ENCODE measurements around the gene PPP1R18. TPM values are rescaled to one million over a fixed set of nuclear protein-coding genes. Genes with fewer than 3 reads are reported as not detected.
A peak's percentile ranks its signal among the peaks of the same experiment; 100 is the strongest.

The PPP1R18 gene
- total and polyA plus RNA-seq, 9 of the 15 experiments (the other 6 are each of a cell fraction or from before 2014, with no cell fraction given): 12.0 to 99.2 (median 42.6) TPM

- ATAC-seq (no peak), DNase-seq (ENCODE audit: extremely low read depth in 1 of 4, low spot score in 3 of 4) (no peak), FAIRE-seq (no peak)
- Histone ChIP-seq H3K4me1 (replicated peaks in 1 of 2; ENCODE audit: control insufficient read depth in 2 of 2, insufficient read depth in 2 of 2, low read length in 2 of 2) (peaks cover 40 to 61% of the 10 kb centered on the region in 2 experiments), H3K9me1 (ENCODE audit: control insufficient read depth, insufficient read depth, low read length) (no peaks in the 10 kb centered on the region), H3K27me3 (ENCODE audit: control insufficient read depth in 2 of 2, insufficient read depth in 2 of 2, low read length in 2 of 2) (no peaks in the 10 kb centered on the region), H4K20me1 (replicated peaks; ENCODE audit: control insufficient read depth, insufficient read depth, low read length) (no peaks in the 10 kb centered on the region), H3K79me2 (ENCODE audit: control insufficient read depth, insufficient read depth, low read length) (peaks cover 51% of the 10 kb centered on the region), H3K4me3 (peak overlapping the region; percentile 71), H2AFZ (ENCODE audit: low read depth, low read length) (peak overlapping the region; percentile 99), H3K9ac (ENCODE audit: insufficient read depth in 1 of 2, low read depth in 2 of 2, low read length in 2 of 2) (peak overlapping the region; percentile 74 to 92), H3K4me2 (ENCODE audit: insufficient read depth, low read length) (peak overlapping the region; percentile 95), H3K9me3 (replicated peaks; ENCODE audit: control insufficient read depth, insufficient read depth, low read depth, low read length) (no peaks in the 10 kb centered on the region), H3K36me3 (ENCODE audit: control insufficient read depth, insufficient read depth, low read length) (peaks cover 8% of the 10 kb centered on the region; the same call in 2 of the 3 replicates), H3K27ac (ENCODE audit: extremely low read depth, low read depth, low read length) (peak overlapping the region; percentile 66)
- ChIA-PET CTCF (ENCODE audit: low intra/inter-chr PET ratio) (no interaction called here), POLR2A (interaction anchor here (0.7 to 23.5 kb wide), 8 partner anchors 8 to 75 kb away, joined by 3 to 524 read pairs (median 4); partner anchors contain the start of genes MDC1 and TUBB)
- 9% methylated on average over 4 of the region's 4 CpGs for whole genome bisulfite sequencing (ENCODE audit: insufficient coverage, low coverage, missing lambda C conversion rate)
- BruUV-seq (replicated peaks): no TSS peak
- in situ Hi-C loops (cut with MboI) (no loop called here), intact Hi-C loops (cut with micrococcal nuclease) (loop anchor here (10.0 kb wide), 1 partner anchor 125 kb away; no protein-coding TSS in a partner anchor)
- no peak for TF ChIP-seq POU5F1 (IDR thresholded peaks at IDR 0.05; ENCODE audit: borderline replicate concordance, low read depth, low read length, partially characterized antibody)
- TF ChIP-seq RAD51 (IDR thresholded peaks at IDR 0.05; ENCODE audit: borderline replicate concordance, low read depth): no peak
- no peak for TF ChIP-seq HMBOX1 (IDR thresholded peaks at IDR 0.05)
- no peak for TF ChIP-seq RBM39 (optimal IDR thresholded peaks at IDR 0.05; ENCODE audit: low read depth, low read length)
- no peak for TF ChIP-seq JUNB (CRISPR knock-in tag; conservative IDR thresholded peaks at IDR 0.05)
- no peak for TF ChIP-seq ZBTB11 (CRISPR knock-in tag; IDR thresholded peaks at IDR 0.05)
- no peak for TF ChIP-seq ID3 (CRISPR knock-in tag; IDR thresholded peaks at IDR 0.05)
- peak; percentile 43; the same call in 1 of the 2 replicates for TF ChIP-seq ID3 (tag; IDR thresholded peaks at IDR 0.05)
- peak; percentile 1 for TF ChIP-seq CHD1 (IDR thresholded peaks at IDR 0.05; ENCODE audit: low read length)
- TF ChIP-seq WHSC1 (IDR thresholded peaks at IDR 0.05; ENCODE audit: low read length): no peak
- TF ChIP-seq TAF15 (IDR thresholded peaks at IDR 0.05; ENCODE audit: low read depth, low read length): no peak
- no peak for TF ChIP-seq AFF1 (IDR thresholded peaks at IDR 0.05; ENCODE audit: low read depth in 1 of 2, partially characterized antibody in 2 of 2)
- TF ChIP-seq CBFA2T3 (IDR thresholded peaks at IDR 0.05): no peak
These were observed 3.5 kb upstream of the PPP1R18 start for GRCh38 chr6:30689985-30690384.
